Activated T-helper 9 cell treated with anti-CD3 and anti-CD28 coated beads, Interleukin-2, amount 50 U/mL, for 16 hours (primary cell): ENCODE results near the gene OSGIN1.
"Not testable (repeated sequence)": the region's sequence is repeated elsewhere in the genome, so short reads cannot be mapped to it uniquely, and the experiment has no call there.

Source experiments
- DNase-seq: peaks from one replicate; pipeline ENCODE4 v3.0.0-alpha.2; 2020; ENCODE audit warnings: low read depth

OSGIN1 gene

DNA sequence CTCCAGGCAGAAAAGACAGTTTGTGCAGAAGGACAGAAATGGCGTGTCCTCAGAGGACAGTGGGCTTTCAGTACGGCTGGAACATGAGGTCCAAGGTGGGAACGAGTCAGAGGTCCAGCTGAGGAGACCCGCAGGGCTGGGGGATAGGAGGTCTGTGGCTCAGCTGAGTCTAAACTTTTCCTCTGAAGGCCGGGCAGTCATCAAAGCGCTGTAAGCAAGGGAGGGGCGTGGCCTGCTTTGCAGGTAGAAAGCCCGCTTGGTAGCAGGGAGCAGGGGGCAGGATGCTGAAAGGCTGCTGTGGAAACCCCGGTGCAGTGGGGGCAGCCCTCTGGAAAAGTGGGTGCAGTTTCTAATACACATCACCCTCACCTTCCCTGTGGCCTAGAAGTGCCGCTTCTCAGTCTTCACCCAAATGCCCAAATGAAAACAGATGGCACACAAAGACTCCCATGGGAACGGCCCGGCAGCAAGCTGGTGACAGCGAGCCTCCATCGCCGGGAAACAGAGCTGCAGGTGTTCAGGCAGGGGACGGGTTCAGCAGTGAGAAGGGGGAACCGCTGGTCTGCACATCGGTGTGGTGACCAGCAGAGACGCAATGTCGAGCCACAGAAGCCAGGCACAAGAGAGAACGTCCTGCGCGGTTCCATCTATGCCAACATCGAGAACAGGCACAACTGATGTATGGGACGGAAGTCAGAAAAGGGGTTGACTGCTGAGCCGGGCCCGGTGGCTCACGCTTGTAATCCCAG is 12.2 kb upstream of the OSGIN1 start:
- DNase-seq, result no peak

DNA sequence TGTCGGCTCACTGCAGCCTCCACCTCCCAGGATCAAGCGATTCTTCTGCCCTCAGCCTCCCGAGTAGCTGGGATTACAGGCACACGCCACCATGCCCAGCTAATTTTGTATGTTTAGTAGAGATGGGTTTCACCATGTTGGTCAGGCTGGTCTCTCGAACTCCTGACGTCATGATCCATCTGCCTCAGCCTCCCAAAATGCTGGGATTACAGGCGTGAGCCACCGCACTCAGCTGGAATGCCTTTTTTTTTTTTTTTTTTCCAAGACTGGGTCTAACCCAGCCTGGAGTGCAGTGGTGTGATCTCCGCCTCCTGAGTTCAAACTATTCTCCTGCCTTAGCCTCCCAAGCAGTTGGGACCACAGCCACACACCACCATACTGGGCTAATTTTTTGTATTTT is 11.5 kb upstream of the OSGIN1 start:
- DNase-seq, result not testable (repeated sequence)

- no peak for DNase-seq
Measured at GRCh38 chr16:83942074-83942473, 11.0 kb upstream of the OSGIN1 start.

GRCh38 chr16:83942815-83943515 is 10.1 kb upstream of the OSGIN1 start:
- no peak for DNase-seq

DNA sequence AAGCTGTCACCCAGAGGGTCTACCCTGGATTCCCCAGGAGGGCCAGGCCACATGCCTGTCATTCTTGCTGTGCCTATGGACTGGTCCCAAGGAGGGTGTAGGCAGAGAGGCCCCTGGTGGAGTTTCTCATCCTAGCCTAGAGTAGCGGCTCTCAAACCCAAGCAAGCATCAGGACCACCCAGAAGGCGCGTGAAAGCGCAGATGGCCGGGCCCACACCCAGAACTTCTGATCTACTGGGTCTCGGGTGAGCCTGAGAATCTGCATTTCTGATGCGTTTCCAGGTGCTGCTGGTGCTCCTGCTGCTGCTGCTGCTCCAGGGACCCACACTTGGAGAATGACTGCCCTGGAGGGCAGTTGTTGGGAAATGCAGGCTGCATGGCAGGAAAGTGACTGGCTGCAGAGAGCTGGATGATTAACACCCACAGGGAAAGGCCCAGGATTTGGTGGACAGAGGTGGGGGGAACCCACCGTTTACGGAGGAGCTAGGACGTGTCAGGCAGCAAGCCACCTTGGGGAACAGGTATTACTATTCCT is 9.5 kb upstream of the OSGIN1 start:
- no peak for DNase-seq

- DNase-seq, result no peak
Measured at GRCh38 chr16:83945587-83945986, 7.5 kb upstream of the OSGIN1 start.

DNA sequence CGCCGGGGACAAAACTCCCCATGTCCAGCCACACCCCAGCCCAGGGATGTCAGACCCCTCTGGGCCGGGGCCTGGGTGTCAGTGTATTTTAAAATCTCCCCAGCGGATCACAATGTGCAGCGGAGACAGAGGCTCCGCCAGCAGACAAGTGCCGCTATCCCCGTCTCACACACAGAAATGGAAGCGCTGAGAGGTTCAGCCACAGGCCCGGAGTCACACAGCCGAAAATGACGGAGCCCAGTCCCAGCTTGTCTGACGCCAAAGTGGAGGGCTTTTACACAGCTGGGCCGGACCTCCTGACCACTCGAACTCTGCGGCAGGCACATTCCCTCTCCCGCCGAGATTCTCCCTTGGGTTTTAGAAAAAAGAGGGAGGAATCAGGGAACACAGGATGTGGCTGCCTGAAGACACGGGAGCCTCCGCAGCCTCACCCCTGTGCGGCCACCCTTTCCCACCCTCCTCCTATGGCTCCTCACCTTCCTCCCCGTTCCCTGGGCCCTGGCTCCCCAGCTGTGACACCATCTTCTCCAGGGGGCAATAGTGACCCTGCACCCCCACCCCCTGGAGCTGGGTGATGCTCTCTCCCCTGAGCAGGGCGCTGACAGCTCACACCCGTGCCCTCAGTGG is 6.8 kb upstream of the OSGIN1 start:
- DNase-seq, result no peak

DNA sequence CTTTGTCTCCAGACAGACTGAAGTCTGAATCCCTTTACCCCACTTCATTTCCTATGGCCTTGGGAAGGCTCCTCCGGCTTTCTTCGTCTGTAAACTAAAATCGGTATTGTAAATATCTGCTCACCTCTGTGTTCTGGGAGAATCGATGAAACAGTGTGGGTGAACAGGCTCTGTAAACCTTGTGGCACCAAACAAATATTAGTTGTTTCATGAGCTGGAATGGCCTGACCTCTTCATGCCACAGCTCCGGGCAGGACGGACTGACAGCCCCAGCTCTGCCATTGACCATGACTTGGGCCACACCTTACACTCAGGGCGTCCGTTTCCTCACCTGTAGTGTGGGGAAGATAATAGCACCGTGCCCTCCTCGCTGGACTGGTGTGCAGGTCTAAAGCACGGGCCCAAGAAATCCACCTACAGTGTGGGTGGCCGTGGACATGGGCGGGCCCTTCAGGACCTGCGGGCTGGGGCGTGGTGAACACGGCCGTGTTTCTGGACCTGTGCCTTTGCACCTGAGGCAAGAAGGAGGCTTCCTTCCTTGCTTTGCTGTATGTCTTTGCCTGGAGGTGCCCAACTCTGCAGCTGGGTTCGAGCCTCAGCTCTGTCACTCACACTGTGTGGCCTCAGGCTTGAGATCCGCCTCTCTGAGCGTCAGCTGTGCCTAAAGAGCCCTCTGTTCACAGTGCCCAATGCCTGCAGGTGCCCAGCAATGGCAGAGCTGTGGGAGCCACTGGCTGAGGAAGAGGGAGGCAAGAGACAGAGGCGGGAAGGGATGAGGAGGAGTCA is 6.1 kb upstream of the OSGIN1 start:
- DNase-seq, result no peak

GRCh38 chr16:83947642-83948234 is 5.3 kb upstream of the OSGIN1 start:
- no peak for DNase-seq

GRCh38 chr16:83948914-83949723 is 3.9 kb upstream of the OSGIN1 start:
- no peak for DNase-seq

DNA sequence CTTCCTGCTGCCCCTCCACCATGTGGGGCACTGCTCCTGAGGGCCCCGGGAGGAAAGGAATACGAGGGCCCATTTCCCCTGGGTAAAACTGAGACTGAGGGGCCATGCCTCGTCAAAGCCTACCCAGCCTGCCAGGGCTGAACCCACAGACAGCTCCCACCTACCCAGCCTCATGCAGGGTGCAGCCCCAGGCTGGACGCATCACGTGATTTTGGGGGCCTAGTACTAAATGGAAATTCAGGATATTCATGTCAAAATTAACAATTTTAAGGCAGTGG is 3.4 kb upstream of the OSGIN1 start:
- no peak for DNase-seq

- not testable (repeated sequence) for DNase-seq
Measured at GRCh38 chr16:83950862-83951399, 2.1 kb upstream of the OSGIN1 start.

DNA sequence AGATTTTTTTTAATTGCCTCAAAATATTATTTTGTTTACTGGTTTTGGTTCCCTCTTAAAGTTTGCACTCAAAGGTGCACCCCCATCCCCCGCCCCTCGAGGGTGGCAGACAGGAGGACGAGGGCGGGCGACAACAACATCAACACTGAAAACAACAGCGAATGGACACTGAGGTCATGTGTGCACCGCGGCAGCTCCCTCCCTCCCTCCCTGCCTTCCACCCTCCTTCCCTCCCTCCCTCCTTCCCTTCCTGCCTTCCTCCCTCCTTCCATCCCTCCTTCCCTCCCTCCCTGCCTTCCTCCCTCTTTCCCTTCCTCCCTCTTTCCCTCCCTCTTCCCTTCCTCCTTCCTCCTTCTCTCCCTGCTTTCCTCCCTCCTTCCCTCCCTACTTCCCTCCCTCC is 1.5 kb upstream of the OSGIN1 start:
- no peak for DNase-seq

- DNase-seq, result no peak
Measured at GRCh38 chr16:83952587-83952939, 477 bp upstream of the OSGIN1 start.

GRCh38 chr16:83953796-83954576 is 946 bp downstream of the OSGIN1 start:
- DNase-seq, result no peak

DNA sequence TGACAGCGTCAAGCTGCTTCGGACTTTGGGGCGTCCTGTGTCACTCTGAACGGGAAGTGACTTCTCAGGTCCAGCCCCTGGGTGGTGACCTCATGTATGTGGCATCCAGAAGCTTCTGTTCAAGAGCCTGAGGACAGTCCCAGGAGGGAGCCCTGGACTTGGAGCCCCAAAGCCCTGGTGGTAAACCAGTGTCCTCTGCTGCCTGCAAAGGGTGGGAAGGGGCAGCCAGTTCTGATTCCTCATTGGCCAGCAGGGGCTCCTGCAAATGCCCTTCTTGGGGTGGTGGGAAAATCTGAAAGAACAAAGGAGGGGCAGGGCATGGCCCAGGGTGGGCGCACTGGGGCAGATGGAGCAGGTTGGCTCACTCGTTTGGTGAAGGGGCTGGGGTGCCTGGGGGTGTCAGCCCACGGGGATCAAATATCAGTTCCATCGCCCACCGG is 1.6 kb downstream of the OSGIN1 start:
- DNase-seq, result no peak

- DNase-seq, result no peak
Measured at GRCh38 chr16:83955218-83956130, 2.4 kb downstream of the OSGIN1 start.

DNA sequence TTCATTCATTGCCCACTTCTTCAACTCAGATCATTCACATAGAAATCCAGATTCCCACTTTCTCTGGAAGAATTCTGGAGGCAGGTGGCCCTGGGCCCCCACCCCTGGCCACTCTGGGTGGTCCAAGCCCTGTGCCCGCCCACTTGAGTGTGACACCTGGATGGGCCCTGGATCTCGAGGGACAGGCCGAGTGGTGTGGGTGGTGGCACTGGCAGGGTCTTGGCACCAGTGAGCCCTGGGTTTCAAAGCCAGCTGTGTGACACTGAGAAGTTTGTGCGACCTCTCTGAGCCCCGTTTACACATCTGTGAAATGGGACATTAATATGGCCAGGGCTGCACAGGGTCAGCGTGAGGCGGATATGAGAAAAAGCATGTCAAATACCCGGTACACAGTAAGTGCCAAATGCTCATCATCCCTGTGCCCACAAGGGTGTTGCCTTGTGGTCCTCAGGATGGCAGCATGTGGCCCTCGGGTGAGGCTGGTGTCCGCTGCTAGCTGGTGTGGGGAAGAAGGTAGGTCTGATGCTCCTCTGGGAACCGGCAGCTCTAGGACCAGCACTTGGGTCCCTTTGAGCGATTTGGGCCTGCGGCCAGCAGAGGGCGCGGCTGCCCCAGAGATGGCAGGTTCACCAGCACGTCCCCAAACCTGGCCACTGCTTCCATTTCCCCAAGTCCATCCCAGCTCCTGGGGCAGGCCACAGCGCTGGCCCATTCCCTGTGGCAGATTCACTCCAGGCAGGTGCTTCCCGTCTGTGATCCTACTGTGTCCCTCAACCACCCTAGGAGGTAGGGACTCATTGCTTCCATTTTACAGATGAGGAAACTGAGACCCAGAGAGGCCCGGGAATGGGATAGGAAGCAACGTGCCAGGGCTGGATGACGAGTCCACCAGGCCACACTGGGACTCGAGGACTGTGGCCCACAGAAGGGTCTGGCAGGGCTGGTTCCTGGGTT is 3.6 kb downstream of the OSGIN1 start:
- peak; percentile 53 for DNase-seq
